OCI-LY1 (cell line): ENCODE measurements around the gene MUC20.

Experiments used
- H2AFZ ChIP-seq: fragments of 200-600 bp; sonication (generic), shearing (Covaris generic); 2 replicates; pipeline ENCODE4 v1.6.0; 2014; ENCODE audit warnings: antibody characterized with exemption, mild to moderate bottlenecking, low read length
- H3F3A ChIP-seq: fragments of 200-600 bp; sonication (generic), shearing (Covaris generic); 2 replicates; pipeline ENCODE4 v1.6.0; 2014; ENCODE audit warnings: mild to moderate bottlenecking, antibody characterized with exemption, low read length, moderate library complexity; ENCODE audit not compliant: insufficient read depth
- H3K27ac ChIP-seq: fragments of 200-600 bp; sonication (generic); 2 replicates; pipeline ENCODE4 v1.5.1; 2014; ENCODE audit warnings: low read length, mixed run types, mild to moderate bottlenecking, low read depth; ENCODE audit not compliant: poor library complexity, severe bottlenecking
- H3K27me3 ChIP-seq: fragments of 200-600 bp; sonication (generic); 2 replicates; pipeline ENCODE4 v1.6.0; 2014; ENCODE audit warnings: antibody characterized with exemption, mild to moderate bottlenecking, low read length, moderate library complexity; ENCODE audit not compliant: insufficient read depth
- H3K36me3 ChIP-seq: fragments of 200-600 bp; sonication (generic); 2 replicates; pipeline ENCODE4 v1.6.1; 2014; ENCODE audit warnings: mild to moderate bottlenecking, antibody characterized with exemption, low read length, moderate library complexity, mixed read lengths; ENCODE audit not compliant: insufficient read depth
- H3K4me1 ChIP-seq: fragments of 200-600 bp; sonication (generic); 2 replicates; pipeline ENCODE4 v1.5.1; 2014; ENCODE audit warnings: mild to moderate bottlenecking, low read length, moderate library complexity; ENCODE audit not compliant: insufficient read depth, severe bottlenecking
- H3K4me2 ChIP-seq: fragments of 200-600 bp; sonication (generic), shearing (Covaris generic); 2 replicates; pipeline ENCODE4 v1.6.1; 2014; ENCODE audit warnings: low read length
- H3K4me3 ChIP-seq: fragments of 200-600 bp; sonication (generic); 2 replicates; pipeline ENCODE4 v1.5.1; 2014; ENCODE audit warnings: low read length, low read depth, mild to moderate bottlenecking, mixed read lengths; ENCODE audit not compliant: poor library complexity, severe bottlenecking
- H3K79me2 ChIP-seq: fragments of 200-600 bp; shearing (Covaris generic); 2 replicates; pipeline ENCODE4 v1.6.1; 2016; ENCODE audit warnings: mixed run types, low read length, mixed read lengths; ENCODE audit not compliant: insufficient read depth
- H3K9ac ChIP-seq: fragments of 200-600 bp; sonication (generic), shearing (Covaris generic); 2 replicates; pipeline ENCODE4 v1.6.1; 2014; ENCODE audit warnings: mild to moderate bottlenecking, low read length, mixed read lengths
- H3K9me2 ChIP-seq: fragments of 200-600 bp; sonication (generic), shearing (Covaris generic); 2 replicates; pipeline ENCODE4 v1.6.1; 2014; ENCODE audit warnings: low read depth, mild to moderate bottlenecking, low read length, mixed read lengths
- H3K9me3 ChIP-seq: fragments of 200-600 bp; shearing (Covaris generic); 2 replicates; pipeline ENCODE4 v1.6.1; 2014; ENCODE audit warnings: low read length, mixed read lengths
- H4K20me1 ChIP-seq: fragments of 200-600 bp; sonication (generic), shearing (Covaris generic); 2 replicates; pipeline ENCODE4 v1.6.0; 2016; ENCODE audit warnings: mild to moderate bottlenecking, low read length; ENCODE audit not compliant: insufficient read depth
- EZH2 ChIP-seq: fragments of 200-600 bp; sonication (generic), shearing (Covaris generic); IDR thresholded peaks from 2 replicates; pipeline ENCODE4 v1.8.0; 2017; ENCODE audit warnings: borderline replicate concordance, mixed run types, mild to moderate bottlenecking, antibody characterized with exemption, low read length, moderate library complexity, mixed read lengths
- TF ChIP-seq, protein P1 (sequence below): fragments of 200-600 bp; sonication (generic), shearing (Covaris generic); IDR thresholded peaks from 2 replicates; pipeline ENCODE4 v1.5.1; 2017; ENCODE audit warnings: mild to moderate bottlenecking, antibody characterized with exemption, low read length, moderate library complexity, mixed read lengths

MUC20 gene

DNA sequence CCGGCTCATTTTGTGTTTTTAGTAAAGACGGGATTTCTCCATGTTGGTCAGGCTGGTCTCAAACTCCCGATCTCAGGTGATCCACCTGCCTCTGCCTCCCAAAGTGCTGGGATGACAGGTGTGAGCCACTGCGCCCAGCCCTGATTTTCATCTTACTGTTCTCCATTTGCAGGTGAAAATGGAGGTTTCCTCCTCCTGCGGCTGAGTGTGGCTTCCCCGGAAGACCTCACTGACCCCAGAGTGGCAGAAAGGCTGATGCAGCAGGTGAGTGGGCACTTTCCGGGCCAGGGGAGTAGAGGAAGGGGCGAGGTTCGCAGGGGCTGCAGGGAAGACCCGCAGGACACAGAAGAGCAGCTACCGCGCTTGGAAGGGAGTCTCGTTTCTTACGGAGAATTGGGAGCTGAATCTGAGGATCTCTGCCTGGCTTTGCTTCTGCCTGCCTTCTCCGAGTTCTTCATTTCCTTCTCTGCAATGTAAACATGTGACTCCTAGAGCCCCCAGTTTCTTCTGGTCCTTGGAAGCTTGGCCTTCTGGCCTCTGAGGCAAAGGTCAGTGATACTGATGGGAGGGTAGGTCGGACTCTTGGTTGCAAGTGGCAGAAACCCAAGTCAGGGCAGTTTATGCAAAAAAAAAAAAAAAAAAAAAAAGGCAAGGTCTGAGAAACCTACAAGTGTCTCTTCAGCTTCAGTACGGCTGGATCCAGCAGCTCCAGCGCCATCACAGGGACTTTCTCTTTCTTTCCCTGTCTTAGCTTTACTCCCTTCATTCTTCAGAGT lies 8.9 kb downstream of the MUC20 start:
- TF ChIP-seq, protein P1, sequence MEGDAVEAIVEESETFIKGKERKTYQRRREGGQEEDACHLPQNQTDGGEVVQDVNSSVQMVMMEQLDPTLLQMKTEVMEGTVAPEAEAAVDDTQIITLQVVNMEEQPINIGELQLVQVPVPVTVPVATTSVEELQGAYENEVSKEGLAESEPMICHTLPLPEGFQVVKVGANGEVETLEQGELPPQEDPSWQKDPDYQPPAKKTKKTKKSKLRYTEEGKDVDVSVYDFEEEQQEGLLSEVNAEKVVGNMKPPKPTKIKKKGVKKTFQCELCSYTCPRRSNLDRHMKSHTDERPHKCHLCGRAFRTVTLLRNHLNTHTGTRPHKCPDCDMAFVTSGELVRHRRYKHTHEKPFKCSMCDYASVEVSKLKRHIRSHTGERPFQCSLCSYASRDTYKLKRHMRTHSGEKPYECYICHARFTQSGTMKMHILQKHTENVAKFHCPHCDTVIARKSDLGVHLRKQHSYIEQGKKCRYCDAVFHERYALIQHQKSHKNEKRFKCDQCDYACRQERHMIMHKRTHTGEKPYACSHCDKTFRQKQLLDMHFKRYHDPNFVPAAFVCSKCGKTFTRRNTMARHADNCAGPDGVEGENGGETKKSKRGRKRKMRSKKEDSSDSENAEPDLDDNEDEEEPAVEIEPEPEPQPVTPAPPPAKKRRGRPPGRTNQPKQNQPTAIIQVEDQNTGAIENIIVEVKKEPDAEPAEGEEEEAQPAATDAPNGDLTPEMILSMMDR = no peak
- TF ChIP-seq EZH2 = no peak
- H3K4me3 ChIP-seq = no peak overlapping the region
- H3K9ac ChIP-seq = no peak overlapping the region
- H3K4me1 ChIP-seq = no peaks in the 10 kb centered on the region
- no peaks in the 10 kb centered on the region for H3K36me3 ChIP-seq
- no peaks in the 10 kb centered on the region for H3K79me2 ChIP-seq
- no peak overlapping the region for H2AFZ ChIP-seq
- peaks cover 15% of the 10 kb centered on the region for H3K27me3 ChIP-seq
- no peaks in the 10 kb centered on the region for H3K9me2 ChIP-seq
- H3F3A ChIP-seq = no peaks in the 10 kb centered on the region
- no peaks in the 10 kb centered on the region for H4K20me1 ChIP-seq
- H3K9me3 ChIP-seq = no peaks in the 10 kb centered on the region
- H3K4me2 ChIP-seq = no peak overlapping the region
- no peak overlapping the region for H3K27ac ChIP-seq

DNA sequence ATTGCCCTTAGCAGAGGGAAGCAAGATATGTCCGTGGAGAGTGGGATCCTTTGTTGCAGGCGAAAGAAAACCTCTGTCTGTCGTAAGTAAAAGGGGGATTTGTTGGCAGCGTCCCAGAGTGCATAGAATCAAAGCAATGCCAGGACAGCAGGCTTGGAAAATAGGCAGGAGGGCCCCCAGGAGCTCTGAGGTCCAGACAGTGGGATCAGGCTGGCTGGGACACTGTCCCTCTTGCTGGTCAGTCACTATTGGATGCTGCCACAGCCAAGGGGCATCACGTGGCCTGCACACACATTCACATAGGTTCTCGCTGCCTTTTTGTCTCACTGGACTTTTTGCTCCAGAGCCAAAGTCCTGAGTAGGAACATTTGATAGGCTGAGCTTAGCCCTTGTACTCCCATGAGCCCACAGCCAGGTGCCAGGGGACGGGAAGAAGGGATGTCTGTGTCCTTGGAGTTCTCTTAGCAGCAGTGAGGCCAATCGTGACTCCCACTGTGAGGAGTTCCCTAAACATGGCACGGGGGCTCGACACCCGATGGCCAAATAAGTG lies 10.7 kb downstream of the MUC20 start:
- Histone ChIP-seq H3K9ac (no peak overlapping the region), H3F3A (no peaks in the 10 kb centered on the region), H3K4me2 (no peak overlapping the region), H3K27me3 (peaks cover 27% of the 10 kb centered on the region), H2AFZ (no peak overlapping the region), H4K20me1 (no peaks in the 10 kb centered on the region), H3K36me3 (no peaks in the 10 kb centered on the region), H3K9me2 (no peaks in the 10 kb centered on the region), H3K4me3 (no peak overlapping the region), H3K27ac (no peak overlapping the region), H3K9me3 (no peaks in the 10 kb centered on the region), H3K79me2 (no peaks in the 10 kb centered on the region), H3K4me1 (no peaks in the 10 kb centered on the region)
- TF ChIP-seq EZH2 = no peak
- TF ChIP-seq, protein P1 = no peak

DNA sequence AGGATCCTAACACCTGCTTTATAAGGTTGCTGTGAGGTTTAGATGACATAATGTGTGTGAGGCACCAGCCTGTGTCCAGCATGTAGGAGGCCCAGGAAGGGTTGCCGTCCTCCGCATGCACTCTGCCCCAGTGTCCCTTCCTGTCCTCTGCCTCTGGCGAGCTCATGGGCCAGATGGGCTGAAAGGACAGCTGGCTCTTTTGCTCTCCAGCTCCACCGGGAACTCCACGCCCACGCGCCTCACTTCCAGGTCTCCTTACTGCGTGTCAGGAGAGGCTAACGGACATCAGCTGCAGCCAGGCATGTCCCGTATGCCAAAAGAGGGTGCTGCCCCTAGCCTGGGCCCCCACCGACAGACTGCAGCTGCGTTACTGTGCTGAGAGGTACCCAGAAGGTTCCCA lies 12.2 kb downstream of the MUC20 start:
- no peaks in the 10 kb centered on the region for H3F3A ChIP-seq
- H3K9me2 ChIP-seq = no peaks in the 10 kb centered on the region
- H3K27me3 ChIP-seq = peaks cover 27% of the 10 kb centered on the region
- H4K20me1 ChIP-seq = no peaks in the 10 kb centered on the region
- no peak overlapping the region for H3K4me2 ChIP-seq
- H3K4me3 ChIP-seq = no peak overlapping the region
- TF ChIP-seq EZH2 = no peak
- TF ChIP-seq, protein P1 = no peak
- no peaks in the 10 kb centered on the region for H3K79me2 ChIP-seq
- no peak overlapping the region for H3K9ac ChIP-seq
- H3K36me3 ChIP-seq = no peaks in the 10 kb centered on the region
- H3K9me3 ChIP-seq = no peaks in the 10 kb centered on the region
- no peaks in the 10 kb centered on the region for H3K4me1 ChIP-seq
- no peak overlapping the region for H2AFZ ChIP-seq
- H3K27ac ChIP-seq = no peak overlapping the region
